HUDEP-2 (cell line): ENCODE data around the gene CCHCR1.
"Not testable (repeated sequence)": the region's sequence is repeated elsewhere in the genome, so short reads cannot be mapped to it uniquely, and the experiment has no call there.

Experiments used
- DNase-seq, 76 experiments: peaks; one replicate each; lab custom pipeline; 2025; ENCODE audit not compliant: unreplicated experiment in 76 of 76; lab: John Stamatoyannopoulos, UW

Gene CCHCR1

GRCh38 chr6:31157513-31158139 lies at the start of gene CCHCR1:
Gene CCHCR1 (minus strand): TSS chr6:31157802. CDS start chr6:31157600, 202 bp downstream.
- DNase-seq, result no peak

- no peak for DNase-seq
Observed at GRCh38 chr6:31205638-31206037, 48.0 kb upstream of the CCHCR1 start.

GRCh38 chr6:31204751-31205145 lies 47.1 kb upstream of the CCHCR1 start:
- DNase-seq, result peak in 1 of 76 experiments; percentile 9

GRCh38 chr6:31203345-31203979 lies 45.9 kb upstream of the CCHCR1 start:
- DNase-seq, result peak in 32 of 76 experiments; percentile 18 to 72 (median 39)

- no peak for DNase-seq
Observed at GRCh38 chr6:31202259-31203166, 44.9 kb upstream of the CCHCR1 start.

GRCh38 chr6:31199105-31199452 lies 41.5 kb upstream of the CCHCR1 start:
- not testable (repeated sequence) for DNase-seq

- DNase-seq, result peak; percentile 48 to 99 (median 93)
Observed at GRCh38 chr6:31197559-31198305, 40.1 kb upstream of the CCHCR1 start.

GRCh38 chr6:31196251-31197022 lies 38.8 kb upstream of the CCHCR1 start:
- peak in 3 of 76 experiments; percentile 13 to 27 (median 19) for DNase-seq

GRCh38 chr6:31195308-31195979 lies 37.8 kb upstream of the CCHCR1 start:
- DNase-seq, result not testable (repeated sequence)

- DNase-seq, result no peak
Observed at GRCh38 chr6:31194061-31194834, 36.6 kb upstream of the CCHCR1 start.

GRCh38 chr6:31193206-31193605 lies 35.6 kb upstream of the CCHCR1 start:
- no peak for DNase-seq

- peak in 63 of 76 experiments; percentile 11 to 68 (median 52) for DNase-seq
Observed at GRCh38 chr6:31192431-31193105, 35.0 kb upstream of the CCHCR1 start.

- DNase-seq, result no peak
Observed at GRCh38 chr6:31190488-31190887, 32.9 kb upstream of the CCHCR1 start.

- not testable (repeated sequence) for DNase-seq
Observed at GRCh38 chr6:31189223-31189622, 31.6 kb upstream of the CCHCR1 start.

- DNase-seq, result no peak
Observed at GRCh38 chr6:31187780-31188194, 30.2 kb upstream of the CCHCR1 start.

GRCh38 chr6:31186052-31186734 lies 28.6 kb upstream of the CCHCR1 start:
- DNase-seq, result no peak

GRCh38 chr6:31185695-31186051 lies 28.1 kb upstream of the CCHCR1 start:
- DNase-seq, result not testable (repeated sequence)

GRCh38 chr6:31183859-31184258 lies 26.3 kb upstream of the CCHCR1 start:
- not testable (repeated sequence) for DNase-seq
